B cell (primary cell): ENCODE data around the gene ATG7. TPM values are rescaled to one million over a fixed set of nuclear protein-coding genes. Genes with fewer than 3 reads are reported as not detected.

Experiments
- ATAC-seq: fragments of 200-7000 bp; cut with Tn5 transposase; one replicate; pipeline ENCODE4 v1.10.0; 2021; ENCODE audit warnings: low read depth, mild to moderate bottlenecking, moderate number of reproducible peaks, moderate library complexity
- CTCF ChIA-PET: fragments of 350-600 bp; sonication (Branson Sonifier 250); formaldehyde crosslinking; loops from one replicate; lab custom pipeline; 2021; ENCODE audit warnings: antibody characterized with exemption, inconsistent platforms; lab: Charles Lee
- POLR2A ChIA-PET: fragments of 350-600 bp; sonication (Branson Sonifier 250); formaldehyde crosslinking; loops from one replicate; lab custom pipeline; 2021; ENCODE audit warnings: antibody characterized with exemption; lab: Charles Lee
- DNase-seq: peaks from one replicate; pipeline ENCODE4 v3.0.0; 2013
- H2AFZ ChIP-seq: 2 replicates; pipeline ENCODE4 v1.6.1; 2012; ENCODE audit warnings: mild to moderate bottlenecking, low read depth, low read length; ENCODE audit not compliant: insufficient read depth, poor library complexity, severe bottlenecking
- H3K27ac ChIP-seq, 2 donors: 1 replicate in 1 of 2; 2 replicates in 1 of 2; pipeline ENCODE4 v1.5.1; 2012 to 2013; ENCODE audit warnings: low read length in 2 of 2, mild to moderate bottlenecking in 2 of 2, moderate library complexity in 1 of 2
- H3K27me3 ChIP-seq, 4 experiments: fragments of 200-600 bp in 1 of 4; sonication (generic) in 1 of 4; replicated peaks in 1 of 4; 1 replicate in 2 of 4; 2 replicates in 2 of 4; pipeline versions ENCODE4 v1.6.1 to v1.7.0; 2013 to 2016; ENCODE audit warnings: low read length in 3 of 4, mild to moderate bottlenecking in 2 of 4, mixed read lengths in 1 of 4, moderate library complexity in 1 of 4; ENCODE audit not compliant: insufficient read depth in 4 of 4, control insufficient read depth in 3 of 4; ENCODE audit errors: control extremely low read depth in 1 of 4
- H3K36me3 ChIP-seq, 2 experiments: replicated peaks in 1 of 2; 1 replicate in 1 of 2; 2 replicates in 1 of 2; pipeline versions ENCODE4 v1.6.1 to v1.7.1; 2013; ENCODE audit warnings: low read length in 1 of 2; ENCODE audit not compliant: insufficient read depth in 2 of 2, control insufficient read depth in 1 of 2; ENCODE audit errors: control extremely low read depth in 1 of 2, extremely low read depth in 1 of 2
- H3K4me1 ChIP-seq, 2 donors: fragments of 200-600 bp in 1 of 2; sonication (generic) in 1 of 2; 1 replicate in 1 of 2; 2 replicates in 1 of 2; pipeline versions ENCODE4 v1.5.1 to v1.6.1; 2013 to 2017; ENCODE audit warnings: low read length in 2 of 2; ENCODE audit not compliant: control insufficient read depth in 2 of 2, insufficient read depth in 2 of 2
- H3K4me2 ChIP-seq: replicated peaks from 2 replicates; pipeline ENCODE3; 2012; ENCODE audit warnings: mild to moderate bottlenecking, low read depth, low read length; ENCODE audit not compliant: poor library complexity, severe bottlenecking
- H3K4me3 ChIP-seq, 5 experiments: fragments of 200-600 bp in 1 of 5; sonication (generic) in 1 of 5; 1 replicate in 3 of 5; 2 replicates in 2 of 5; pipeline versions ENCODE4 v1.5.1 to v1.7.0; 2011 to 2016; ENCODE audit warnings: low read length in 4 of 5, mild to moderate bottlenecking in 4 of 5, low read depth in 2 of 5, control low read depth in 1 of 5, moderate library complexity in 1 of 5; ENCODE audit not compliant: insufficient read depth in 1 of 5; ENCODE audit errors: control extremely low read depth in 1 of 5, extremely low read depth in 1 of 5
- H3K79me2 ChIP-seq: fragments of 200-600 bp; sonication (generic); one replicate; pipeline ENCODE4 v1.6.0; 2016; ENCODE audit warnings: low read length; ENCODE audit not compliant: control insufficient read depth, insufficient read depth
- H3K9ac ChIP-seq: fragments of 200-600 bp; sonication (generic); 2 replicates; pipeline ENCODE4 v1.6.1; 2017; ENCODE audit warnings: mild to moderate bottlenecking, low read length, moderate library complexity
- H3K9me3 ChIP-seq, 3 donors: one replicate each; pipeline versions ENCODE4 v1.6.1 to v1.7.1; 2013; ENCODE audit warnings: low read length in 2 of 3; ENCODE audit not compliant: control insufficient read depth in 2 of 3, insufficient read depth in 1 of 3; ENCODE audit errors: control extremely low read depth in 1 of 3
- H4K20me1 ChIP-seq: 2 replicates; pipeline ENCODE4 v1.6.0; 2012; ENCODE audit warnings: mild to moderate bottlenecking, low read length; ENCODE audit not compliant: insufficient read depth, control insufficient read depth, poor library complexity, severe bottlenecking
- H3K27ac Mint-ChIP-seq: one replicate; pipeline ENCODE4 v1.8.0; 2021; ENCODE audit warnings: mixed read lengths
- H3K27me3 Mint-ChIP-seq: one replicate; pipeline ENCODE4 v1.8.0; 2021; ENCODE audit warnings: mixed read lengths
- H3K4me1 Mint-ChIP-seq: one replicate; pipeline ENCODE4 v1.8.0; 2021; ENCODE audit warnings: mixed read lengths
- H3K4me3 Mint-ChIP-seq: one replicate; pipeline ENCODE4 v1.8.0; 2021; ENCODE audit warnings: mixed read lengths
- H3K9me3 Mint-ChIP-seq: one replicate; pipeline ENCODE4 v1.8.0; 2022; ENCODE audit warnings: mixed read lengths; ENCODE audit not compliant: insufficient read depth
- CTCF ChIP-seq: fragments of 200-600 bp; IDR thresholded peaks from one replicate; pipeline ENCODE4 v1.8.0; 2022; ENCODE audit warnings: antibody characterized with exemption, mild to moderate bottlenecking
- EZH2 ChIP-seq: IDR thresholded peaks from 2 replicates; pipeline ENCODE4 v1.6.1; 2012; ENCODE audit warnings: borderline replicate concordance, low read depth, mild to moderate bottlenecking, moderate library complexity, low read length; ENCODE audit not compliant: insufficient read depth, poor library complexity, severe bottlenecking
- WGBS: methylation state at CpG from one replicate; pipeline ENCODE4 v1.1.5; 2013; ENCODE audit warnings: missing lambda C conversion rate; ENCODE audit not compliant: insufficient coverage; 5-methylcytosine and 5-hydroxymethylcytosine counted together
- intact Hi-C: fragments of 100-400 bp; cut with micrococcal nuclease; formaldehyde crosslinking; loops from one replicate; pipeline ENCODE4 v1.10.0; 2022
- polyA plus RNA-seq: library from polyadenylated mRNA; depleted of rRNA; stranded (reverse); fragments of >200 nt; gene quantifications from 2 replicates; pipeline ENCODE4 v1.2.3, GENCODE V29; 2012
- total RNA-seq, 2 donors: library from RNA; stranded (reverse); fragments of 120-200 nt in 1 of 2; gene quantifications; 1 replicate in 1 of 2; 2 replicates in 1 of 2; pipeline versions ENCODE4 v1.2.3 to v1.2.4, GENCODE V29; 2013 to 2022

Gene ATG7
- total and polyA plus RNA-seq, 2 donors (not counting 1 experiment from before 2014, with no cell fraction given): 13.9 to 66.4 TPM

GRCh38 chr3:11452885-11453847, 181.0 kb downstream of the ATG7 start:
- 98% methylated on average over 12 of the region's 14 CpGs for WGBS
- H3K27me3 ChIP-seq: no peaks in the 10 kb centered on the region
- H3K4me2 ChIP-seq: no peak overlapping the region
- no peaks in the 10 kb centered on the region for H3K9me3 ChIP-seq
- H3K4me1 ChIP-seq: no peaks in the 10 kb centered on the region
- TF ChIP-seq CTCF (no peak), EZH2 (no peak)
- no peaks in the 10 kb centered on the region for H3K27me3 Mint-ChIP-seq
- H3K9ac ChIP-seq: no peak overlapping the region
- ChIA-PET POLR2A (no interaction called here), CTCF (no interaction called here)
- peaks cover 1 to 4% of the 10 kb centered on the region in 2 experiments for H3K36me3 ChIP-seq
- H3K27ac Mint-ChIP-seq: no peak overlapping the region
- no peak overlapping the region for H3K27ac ChIP-seq
- ATAC-seq (no peak), DNase-seq (no peak)
- no peak overlapping the region for H3K4me3 ChIP-seq
- no peaks in the 10 kb centered on the region for H3K4me1 Mint-ChIP-seq
- H3K9me3 Mint-ChIP-seq: no peaks in the 10 kb centered on the region
- no peak overlapping the region for H3K4me3 Mint-ChIP-seq
- intact Hi-C loops: no loop called here
- H3K79me2 ChIP-seq: no peaks in the 10 kb centered on the region
- no peak overlapping the region for H2AFZ ChIP-seq
- H4K20me1 ChIP-seq: no peaks in the 10 kb centered on the region

- Histone ChIP-seq H3K4me2 (no peak overlapping the region), H3K27ac (no peak overlapping the region), H3K9ac (no peak overlapping the region), H3K9me3 (no peaks in the 10 kb centered on the region), H3K4me3 (no peak overlapping the region), H3K4me1 (no peaks in the 10 kb centered on the region), H2AFZ (no peak overlapping the region), H3K79me2 (no peaks in the 10 kb centered on the region), H4K20me1 (no peaks in the 10 kb centered on the region), H3K27me3 (no peaks in the 10 kb centered on the region), H3K36me3 (no peaks in the 10 kb centered on the region)
- POLR2A ChIA-PET: no interaction called here
- no peaks in the 10 kb centered on the region for H3K9me3 Mint-ChIP-seq
- no peaks in the 10 kb centered on the region for H3K27me3 Mint-ChIP-seq
- no peak overlapping the region for H3K4me3 Mint-ChIP-seq
- H3K4me1 Mint-ChIP-seq: no peaks in the 10 kb centered on the region
- intact Hi-C loops: no loop called here
- TF ChIP-seq EZH2: no peak
- no peak for TF ChIP-seq CTCF
- no peak for ATAC-seq
- H3K27ac Mint-ChIP-seq: no peak overlapping the region
- WGBS: no CpG with 5 or more reads among the region's 5 CpGs
- CTCF ChIA-PET: no interaction called here
- DNase-seq: no peak
Measured at GRCh38 chr3:11455956-11456355, 183.8 kb downstream of the ATG7 start.
